ENCODE results near the gene SMIM31.

Gene SMIM31

GRCh38 chr4:164803702-164804101 is 49.8 kb downstream of the SMIM31 start:
- ChIA-PET POLR2A (no interaction called here), CTCF (no interaction called here)
- no peak for DNase-seq (ENCODE audit: extremely low spot score)
- TF ChIP-seq ELF4 (IDR thresholded peaks at IDR 0.05) (no peak), SP1 (IDR thresholded peaks at IDR 0.05) (no peak), HDGF (IDR thresholded peaks at IDR 0.05; ENCODE audit: borderline replicate concordance) (no peak), BHLHE40 (IDR thresholded peaks at IDR 0.05; ENCODE audit: borderline replicate concordance) (no peak), FOXM1 (IDR thresholded peaks at IDR 0.05; ENCODE audit: borderline replicate concordance) (no peak), FOXK2 (IDR thresholded peaks at IDR 0.05) (no peak), ZNF384 (IDR thresholded peaks at IDR 0.05) (no peak), LEF1 (IDR thresholded peaks at IDR 0.05; ENCODE audit: borderline replicate concordance) (no peak), SUZ12 (IDR thresholded peaks at IDR 0.05) (no peak), L3MBTL2 (conservative IDR thresholded peaks at IDR 0.05) (no peak), NFRKB (IDR thresholded peaks at IDR 0.05) (no peak), FOXA1 (IDR thresholded peaks at IDR 0.05) (no peak), TARDBP (IDR thresholded peaks at IDR 0.05) (no peak), ARNT (IDR thresholded peaks at IDR 0.05) (no peak), CTBP1 (IDR thresholded peaks at IDR 0.05; ENCODE audit: borderline replicate concordance) (no peak)
- TF ChIP-seq, protein P1, sequence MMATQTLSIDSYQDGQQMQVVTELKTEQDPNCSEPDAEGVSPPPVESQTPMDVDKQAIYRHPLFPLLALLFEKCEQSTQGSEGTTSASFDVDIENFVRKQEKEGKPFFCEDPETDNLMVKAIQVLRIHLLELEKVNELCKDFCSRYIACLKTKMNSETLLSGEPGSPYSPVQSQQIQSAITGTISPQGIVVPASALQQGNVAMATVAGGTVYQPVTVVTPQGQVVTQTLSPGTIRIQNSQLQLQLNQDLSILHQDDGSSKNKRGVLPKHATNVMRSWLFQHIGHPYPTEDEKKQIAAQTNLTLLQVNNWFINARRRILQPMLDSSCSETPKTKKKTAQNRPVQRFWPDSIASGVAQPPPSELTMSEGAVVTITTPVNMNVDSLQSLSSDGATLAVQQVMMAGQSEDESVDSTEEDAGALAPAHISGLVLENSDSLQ (IDR thresholded peaks at IDR 0.05), result no peak

- no peak for TF ChIP-seq FOXA1 (IDR thresholded peaks at IDR 0.05)
- no peak for TF ChIP-seq FOXK2 (IDR thresholded peaks at IDR 0.05)
- TF ChIP-seq SUZ12 (IDR thresholded peaks at IDR 0.05), result no peak
- TF ChIP-seq BHLHE40 (IDR thresholded peaks at IDR 0.05; ENCODE audit: borderline replicate concordance), result no peak
- TF ChIP-seq ARNT (IDR thresholded peaks at IDR 0.05), result no peak
- TF ChIP-seq L3MBTL2 (conservative IDR thresholded peaks at IDR 0.05), result no peak
- TF ChIP-seq, protein P1 (IDR thresholded peaks at IDR 0.05), result no peak
- no peak for TF ChIP-seq ELF4 (IDR thresholded peaks at IDR 0.05)
- POLR2A ChIA-PET, result no interaction called here
- DNase-seq (ENCODE audit: extremely low spot score), result no peak
- CTCF ChIA-PET, result no interaction called here
These were observed 53.7 kb downstream of the SMIM31 start for GRCh38 chr4:164807611-164808010.

GRCh38 chr4:164813554-164813953 is 59.6 kb downstream of the SMIM31 start:
- no peak for TF ChIP-seq CTBP1 (IDR thresholded peaks at IDR 0.05; ENCODE audit: borderline replicate concordance)
- no peak for TF ChIP-seq ARNT (IDR thresholded peaks at IDR 0.05)
- TF ChIP-seq, protein P1 (IDR thresholded peaks at IDR 0.05), result no peak
- no peak for TF ChIP-seq ELF4 (IDR thresholded peaks at IDR 0.05)
- TF ChIP-seq NFRKB (IDR thresholded peaks at IDR 0.05), result no peak
- no peak for TF ChIP-seq LEF1 (IDR thresholded peaks at IDR 0.05; ENCODE audit: borderline replicate concordance)
- TF ChIP-seq FOXK2 (IDR thresholded peaks at IDR 0.05), result no peak
- TF ChIP-seq SP1 (IDR thresholded peaks at IDR 0.05), result no peak
- TF ChIP-seq ZNF384 (IDR thresholded peaks at IDR 0.05), result no peak
- TF ChIP-seq L3MBTL2 (conservative IDR thresholded peaks at IDR 0.05), result no peak
- no peak for TF ChIP-seq HDGF (IDR thresholded peaks at IDR 0.05; ENCODE audit: borderline replicate concordance)
- no peak for DNase-seq (ENCODE audit: extremely low spot score)
- CTCF ChIA-PET, result interaction anchor here (0.6 kb wide), 1 partner anchor 38 kb away, joined by 3 read pairs; no protein-coding TSS in a partner anchor
- POLR2A ChIA-PET, result no interaction called here

DNA sequence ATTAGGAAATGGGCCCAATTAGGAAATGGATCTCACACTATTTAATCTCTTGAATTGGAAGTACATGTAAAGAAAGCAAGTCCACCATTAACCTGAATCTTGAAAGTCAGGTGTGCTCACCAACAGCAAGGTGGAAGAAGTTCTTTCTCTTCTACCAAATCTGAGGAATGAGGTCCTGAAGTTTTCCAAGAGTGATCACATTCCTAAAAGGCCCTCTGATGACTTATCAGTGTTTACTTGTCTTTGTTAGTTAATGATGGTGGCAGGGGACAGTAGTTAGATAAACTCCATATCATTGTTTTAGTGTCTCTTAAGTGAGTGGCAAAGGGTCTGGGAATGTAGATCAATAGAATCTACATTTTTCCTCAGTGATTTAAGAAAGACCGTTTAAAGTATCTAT is 61.8 kb downstream of the SMIM31 start:
- ChIA-PET POLR2A (no interaction called here), CTCF (interaction anchor here (1.5 kb wide), 1 partner anchor 48 kb away, joined by 3 read pairs; no protein-coding TSS in a partner anchor)
- TF ChIP-seq BHLHE40 (IDR thresholded peaks at IDR 0.05; ENCODE audit: borderline replicate concordance), result no peak
- TF ChIP-seq ELF4 (IDR thresholded peaks at IDR 0.05), result no peak
- TF ChIP-seq, protein P1 (IDR thresholded peaks at IDR 0.05), result no peak
- TF ChIP-seq L3MBTL2 (conservative IDR thresholded peaks at IDR 0.05), result no peak
- TF ChIP-seq CTBP1 (IDR thresholded peaks at IDR 0.05; ENCODE audit: borderline replicate concordance), result no peak
- no peak for TF ChIP-seq FOXA1 (IDR thresholded peaks at IDR 0.05)
- no peak for DNase-seq (ENCODE audit: extremely low spot score)

DNA sequence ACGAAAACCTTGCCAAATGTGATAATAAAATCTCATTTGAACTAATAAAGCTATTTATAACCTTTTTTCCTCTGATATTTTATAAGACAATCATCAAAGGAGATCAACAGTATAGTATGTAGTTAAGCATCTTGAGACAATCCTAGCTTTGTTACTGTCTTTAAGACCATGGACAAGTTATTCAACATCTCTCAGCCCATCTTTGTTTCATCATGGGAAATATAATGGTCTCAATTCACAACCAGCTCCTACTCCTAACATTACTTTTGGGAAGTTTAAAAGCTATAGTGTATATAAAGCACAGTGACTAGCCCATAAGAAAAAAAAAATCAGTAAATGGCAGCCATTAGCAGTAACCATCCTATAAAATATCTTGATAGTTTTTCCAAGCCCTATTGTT is 65.4 kb downstream of the SMIM31 start:
- CTCF ChIA-PET, result interaction anchor here (0.5 kb wide), 1 partner anchor 270 kb away, joined by 3 read pairs; no protein-coding TSS in a partner anchor
- POLR2A ChIA-PET, result no interaction called here
- no peak for DNase-seq (ENCODE audit: extremely low spot score)
- TF ChIP-seq NFRKB (IDR thresholded peaks at IDR 0.05), result no peak
- TF ChIP-seq L3MBTL2 (conservative IDR thresholded peaks at IDR 0.05), result no peak
- TF ChIP-seq TARDBP (IDR thresholded peaks at IDR 0.05), result no peak
- TF ChIP-seq HDGF (IDR thresholded peaks at IDR 0.05; ENCODE audit: borderline replicate concordance), result no peak
- TF ChIP-seq, protein P1 (IDR thresholded peaks at IDR 0.05), result no peak
- no peak for TF ChIP-seq FOXA1 (IDR thresholded peaks at IDR 0.05)
- no peak for TF ChIP-seq CTBP1 (IDR thresholded peaks at IDR 0.05; ENCODE audit: borderline replicate concordance)
- no peak for TF ChIP-seq LEF1 (IDR thresholded peaks at IDR 0.05; ENCODE audit: borderline replicate concordance)
- TF ChIP-seq SUZ12 (IDR thresholded peaks at IDR 0.05), result no peak
- no peak for TF ChIP-seq ZNF384 (IDR thresholded peaks at IDR 0.05)
- no peak for TF ChIP-seq ARNT (IDR thresholded peaks at IDR 0.05)
- no peak for TF ChIP-seq FOXK2 (IDR thresholded peaks at IDR 0.05)
- TF ChIP-seq ELF4 (IDR thresholded peaks at IDR 0.05), result no peak
- TF ChIP-seq SP1 (IDR thresholded peaks at IDR 0.05), result no peak
- TF ChIP-seq FOXM1 (IDR thresholded peaks at IDR 0.05; ENCODE audit: borderline replicate concordance), result no peak
- TF ChIP-seq BHLHE40 (IDR thresholded peaks at IDR 0.05; ENCODE audit: borderline replicate concordance), result no peak

All from HEK293T (cell line).